HEK293 (cell line): Measurements from ENCODE around the gene MYO1B.

Experiments used
- CTCF ChIA-PET: fragments of 350-600 bp; formaldehyde crosslinking; extraction: SDS; loops from one replicate; lab custom pipeline; 2021; ENCODE audit warnings: antibody characterized with exemption; lab: Yijun Ruan, JAX
- POLR2A ChIA-PET: fragments of 300-600 bp; formaldehyde crosslinking; extraction: SDS; loops from one replicate; lab custom pipeline; 2020; ENCODE audit warnings: antibody characterized with exemption, inconsistent platforms; lab: Yijun Ruan, JAX
- H3K27ac ChIP-seq: fragments of 200-500 bp; sonication (Bioruptor generic); 2 replicates; pipeline ENCODE4 v1.5.1; 2014; ENCODE audit warnings: low read depth, low read length, control low read depth, inconsistent platforms; ENCODE audit errors: extremely low read depth
- H3K36me3 ChIP-seq, 2 experiments: fragments of 200-500 bp in 1 of 2; sonication (Bioruptor generic) in 1 of 2; 1 replicate in 1 of 2; 2 replicates in 1 of 2; pipeline ENCODE4 v1.5.1; 2014 to 2017; ENCODE audit warnings: inconsistent platforms in 2 of 2, low read length in 2 of 2; ENCODE audit not compliant: control insufficient read depth in 2 of 2, insufficient read depth in 1 of 2
- H3K4me1 ChIP-seq: fragments of 200-500 bp; sonication (Bioruptor generic); 2 replicates; pipeline ENCODE4 v1.5.1; 2014; ENCODE audit warnings: mild to moderate bottlenecking, low read length, inconsistent platforms; ENCODE audit not compliant: control insufficient read depth, insufficient read depth
- H3K4me3 ChIP-seq: 2 replicates; pipeline ENCODE4 v1.5.1; 2011; ENCODE audit warnings: low read depth, mild to moderate bottlenecking, control low read depth, low read length, moderate library complexity
- H3K9me3 ChIP-seq: fragments of 200-500 bp; sonication (Bioruptor generic); 2 replicates; pipeline ENCODE4 v1.5.1; 2014; ENCODE audit warnings: low read depth, low read length, inconsistent platforms; ENCODE audit not compliant: control insufficient read depth, insufficient read depth
- BCL11B ChIP-seq: fragments of 450-650 bp; formaldehyde crosslinking; IDR thresholded peaks from 2 replicates; pipeline ENCODE4 v1.5.1; 2016; ENCODE audit warnings: low read depth, missing biosample characterization, missing genetic modification characterization
- HOXC10 ChIP-seq: sonication (generic); formaldehyde crosslinking; IDR thresholded peaks from 2 replicates; pipeline ENCODE4 v1.8.1; 2023; ENCODE audit warnings: mild to moderate bottlenecking, missing genetic modification reagents
- PRDM1 ChIP-seq: fragments of 450-650 bp; formaldehyde crosslinking; IDR thresholded peaks from 2 replicates; pipeline ENCODE4; 2016; ENCODE audit warnings: missing biosample characterization, missing genetic modification characterization
- PRDM10 ChIP-seq: fragments of 450-650 bp; formaldehyde crosslinking; IDR thresholded peaks from 2 replicates; pipeline ENCODE4 v1.5.1; 2016; ENCODE audit warnings: missing biosample characterization, missing genetic modification characterization
- PRDM2 ChIP-seq: fragments of 450-650 bp; formaldehyde crosslinking; IDR thresholded peaks from 2 replicates; pipeline ENCODE4 v1.5.1; 2016; ENCODE audit warnings: missing biosample characterization, missing genetic modification characterization, borderline replicate concordance
- SALL2 ChIP-seq: fragments of 450-650 bp; formaldehyde crosslinking; IDR thresholded peaks from 2 replicates; pipeline ENCODE4 v1.5.0; 2017; ENCODE audit warnings: missing biosample characterization, mild to moderate bottlenecking, missing genetic modification characterization, borderline replicate concordance
- ZBTB44 ChIP-seq: fragments of 450-650 bp; IDR thresholded peaks from 2 replicates; pipeline ENCODE4 v1.5.1; 2018; ENCODE audit warnings: missing biosample characterization, mild to moderate bottlenecking, missing genetic modification characterization
- ZBTB48 ChIP-seq: fragments of 450-650 bp; formaldehyde crosslinking; IDR thresholded peaks from 2 replicates; pipeline ENCODE4 v1.5.1; 2016; ENCODE audit warnings: missing biosample characterization, missing genetic modification characterization
- ZFP3 ChIP-seq: fragments of 450-650 bp; formaldehyde crosslinking; IDR thresholded peaks from 2 replicates; pipeline ENCODE4 v1.5.1; 2016; ENCODE audit warnings: low read depth, missing biosample characterization, missing genetic modification characterization
- ZNF146 ChIP-seq: fragments of 450-650 bp; formaldehyde crosslinking; IDR thresholded peaks from 2 replicates; pipeline ENCODE4 v1.5.1; 2016; ENCODE audit warnings: missing biosample characterization, missing genetic modification characterization
- ZNF23 ChIP-seq: fragments of 450-650 bp; formaldehyde crosslinking; IDR thresholded peaks from 2 replicates; pipeline ENCODE4 v1.5.1; 2016; ENCODE audit warnings: missing biosample characterization, missing genetic modification characterization, borderline replicate concordance
- ZNF302 ChIP-seq: fragments of 450-650 bp; formaldehyde crosslinking; IDR thresholded peaks from 2 replicates; pipeline ENCODE4 v1.5.1; 2016; ENCODE audit warnings: missing biosample characterization, missing genetic modification characterization, low read depth
- ZNF311 ChIP-seq: fragments of 450-650 bp; formaldehyde crosslinking; IDR thresholded peaks from 2 replicates; pipeline ENCODE4 v1.5.1; 2017; ENCODE audit warnings: missing biosample characterization, missing genetic modification characterization, borderline replicate concordance
- ZNF555 ChIP-seq: fragments of 450-650 bp; formaldehyde crosslinking; conservative IDR thresholded peaks from 2 replicates; pipeline ENCODE4 v1.5.1; 2017; ENCODE audit warnings: missing biosample characterization, mild to moderate bottlenecking, missing genetic modification characterization, inconsistent platforms
- ZNF701 ChIP-seq: fragments of 450-650 bp; formaldehyde crosslinking; IDR thresholded peaks from 2 replicates; pipeline ENCODE4 v1.5.1; 2016; ENCODE audit warnings: missing biosample characterization, missing genetic modification characterization
- ZXDB ChIP-seq: fragments of 450-650 bp; formaldehyde crosslinking; IDR thresholded peaks from 2 replicates; pipeline ENCODE4 v1.5.1; 2016; ENCODE audit warnings: missing biosample characterization, missing genetic modification characterization
- TF ChIP-seq, protein P1 (sequence below): fragments of 450-650 bp; formaldehyde crosslinking; IDR thresholded peaks from 2 replicates; pipeline ENCODE4 v1.5.1; 2016; ENCODE audit warnings: missing biosample characterization, missing genetic modification characterization
- TF ChIP-seq, protein P2 (sequence below): sonication (generic); formaldehyde crosslinking; IDR thresholded peaks from 2 replicates; pipeline ENCODE4 v1.8.1; 2022; ENCODE audit warnings: mild to moderate bottlenecking, moderate library complexity, missing genetic modification reagents

Gene MYO1B

GRCh38 chr2:191249156-191249813, 4.1 kb downstream of the MYO1B start (continued):
- TF ChIP-seq, protein P1, sequence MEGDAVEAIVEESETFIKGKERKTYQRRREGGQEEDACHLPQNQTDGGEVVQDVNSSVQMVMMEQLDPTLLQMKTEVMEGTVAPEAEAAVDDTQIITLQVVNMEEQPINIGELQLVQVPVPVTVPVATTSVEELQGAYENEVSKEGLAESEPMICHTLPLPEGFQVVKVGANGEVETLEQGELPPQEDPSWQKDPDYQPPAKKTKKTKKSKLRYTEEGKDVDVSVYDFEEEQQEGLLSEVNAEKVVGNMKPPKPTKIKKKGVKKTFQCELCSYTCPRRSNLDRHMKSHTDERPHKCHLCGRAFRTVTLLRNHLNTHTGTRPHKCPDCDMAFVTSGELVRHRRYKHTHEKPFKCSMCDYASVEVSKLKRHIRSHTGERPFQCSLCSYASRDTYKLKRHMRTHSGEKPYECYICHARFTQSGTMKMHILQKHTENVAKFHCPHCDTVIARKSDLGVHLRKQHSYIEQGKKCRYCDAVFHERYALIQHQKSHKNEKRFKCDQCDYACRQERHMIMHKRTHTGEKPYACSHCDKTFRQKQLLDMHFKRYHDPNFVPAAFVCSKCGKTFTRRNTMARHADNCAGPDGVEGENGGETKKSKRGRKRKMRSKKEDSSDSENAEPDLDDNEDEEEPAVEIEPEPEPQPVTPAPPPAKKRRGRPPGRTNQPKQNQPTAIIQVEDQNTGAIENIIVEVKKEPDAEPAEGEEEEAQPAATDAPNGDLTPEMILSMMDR, result no peak
- no peak for TF ChIP-seq ZNF302
- no peak for TF ChIP-seq ZNF555 (tag by site-specific recombination)
- TF ChIP-seq PRDM1 (tag by site-specific recombination), result no peak
- TF ChIP-seq, all 188 proteins: peak for 0

- POLR2A ChIA-PET, result no interaction called here
- Histone ChIP-seq H3K4me3 (no peak overlapping the region), H3K9me3 (no peaks in the 10 kb centered on the region), H3K4me1 (peaks cover 49% of the 10 kb centered on the region), H3K27ac (no peak overlapping the region), H3K36me3 (no peaks in the 10 kb centered on the region)
- CTCF ChIA-PET, result interaction anchor here (0.6 to 1.7 kb wide), 4 partner anchors 11 to 290 kb away, joined by 3 to 8 read pairs (median 4); no protein-coding TSS in a partner anchor
- TF ChIP-seq ZNF311 (tag by site-specific recombination), result no peak
- TF ChIP-seq PRDM2 (tag by site-specific recombination), result no peak
- TF ChIP-seq ZNF555 (tag by site-specific recombination), result no peak
- no peak for TF ChIP-seq SALL2 (tag by site-specific recombination)
- TF ChIP-seq ZNF701 (tag by site-specific recombination), result no peak
Measured at GRCh38 chr2:191250400-191250799, 5.2 kb downstream of the MYO1B start.

DNA sequence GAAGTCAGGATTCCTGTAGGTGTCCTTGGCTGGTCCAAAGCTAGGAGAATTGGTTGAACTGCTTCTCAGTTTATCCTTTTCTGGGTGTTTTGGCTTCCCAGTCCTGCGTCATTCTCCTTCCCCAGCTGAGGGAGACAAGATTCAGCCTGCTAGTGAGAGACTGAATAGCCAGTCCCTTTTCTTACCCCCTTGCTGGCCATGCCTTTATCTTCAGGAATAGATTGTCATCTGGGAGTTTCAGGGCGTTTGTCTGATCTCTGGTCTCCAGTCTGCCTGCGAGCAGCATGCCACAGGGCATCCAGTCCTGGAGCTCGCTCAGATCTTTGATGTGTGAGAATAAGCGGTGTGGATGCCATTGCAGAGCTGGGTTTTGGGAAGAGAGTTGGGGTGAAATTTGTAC, 5.8 kb downstream of the MYO1B start:
- H3K4me1 ChIP-seq, result peaks cover 53% of the 10 kb centered on the region
- no peak overlapping the region for H3K4me3 ChIP-seq
- H3K27ac ChIP-seq, result no peak overlapping the region
- H3K36me3 ChIP-seq, result no peaks in the 10 kb centered on the region
- CTCF ChIA-PET, result interaction anchor here (0.8 to 1.7 kb wide), 3 partner anchors 10 to 31 kb away, joined by 3 to 8 read pairs (median 4); no protein-coding TSS in a partner anchor
- no peaks in the 10 kb centered on the region for H3K9me3 ChIP-seq
- POLR2A ChIA-PET, result no interaction called here
- TF ChIP-seq ZNF23 (tag by site-specific recombination) (no peak), HOXC10 (CRISPR knock-in tag) (no peak), PRDM10 (tag by site-specific recombination) (no peak), ZNF146 (tag by site-specific recombination) (no peak), ZFP3 (tag by site-specific recombination) (no peak), ZBTB48 (tag by site-specific recombination) (no peak), ZBTB44 (tag by site-specific recombination) (no peak), ZXDB (tag by site-specific recombination) (no peak), BCL11B (tag by site-specific recombination) (no peak)
- TF ChIP-seq, protein P2, sequence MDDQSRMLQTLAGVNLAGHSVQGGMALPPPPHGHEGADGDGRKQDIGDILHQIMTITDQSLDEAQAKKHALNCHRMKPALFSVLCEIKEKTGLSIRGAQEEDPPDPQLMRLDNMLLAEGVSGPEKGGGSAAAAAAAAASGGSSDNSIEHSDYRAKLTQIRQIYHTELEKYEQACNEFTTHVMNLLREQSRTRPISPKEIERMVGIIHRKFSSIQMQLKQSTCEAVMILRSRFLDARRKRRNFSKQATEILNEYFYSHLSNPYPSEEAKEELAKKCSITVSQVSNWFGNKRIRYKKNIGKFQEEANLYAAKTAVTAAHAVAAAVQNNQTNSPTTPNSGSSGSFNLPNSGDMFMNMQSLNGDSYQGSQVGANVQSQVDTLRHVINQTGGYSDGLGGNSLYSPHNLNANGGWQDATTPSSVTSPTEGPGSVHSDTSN (CRISPR knock-in tag), result no peak
